WTC11 (cell line): ENCODE measurements around the gene CEP70.

Experiments
- ETV6 ChIP-seq: sonication (generic); formaldehyde crosslinking; IDR thresholded peaks from 2 replicates; pipeline ENCODE4 v1.8.1; 2022; ENCODE audit warnings: mild to moderate bottlenecking, missing genetic modification reagents
- GABPB1 ChIP-seq: sonication (generic); formaldehyde crosslinking; IDR thresholded peaks from 2 replicates; pipeline ENCODE4 v1.8.1; 2023; ENCODE audit warnings: mild to moderate bottlenecking, missing genetic modification reagents
- JUN ChIP-seq: sonication (generic); formaldehyde crosslinking; IDR thresholded peaks from 2 replicates; pipeline ENCODE4 v1.8.0; 2023; ENCODE audit warnings: mild to moderate bottlenecking, missing genetic modification reagents
- NR2C2 ChIP-seq: sonication (generic); formaldehyde crosslinking; IDR thresholded peaks from 2 replicates; pipeline ENCODE4 v1.8.0; 2022; ENCODE audit warnings: mild to moderate bottlenecking, missing genetic modification reagents
- TEAD4 ChIP-seq: sonication (generic); formaldehyde crosslinking; IDR thresholded peaks from 2 replicates; pipeline ENCODE4 v1.8.0; 2022; ENCODE audit warnings: mild to moderate bottlenecking, missing genetic modification reagents
- ZNF671 ChIP-seq: fragments of 250-450 bp; sonication (Bioruptor Pico); IDR thresholded peaks from 2 replicates; pipeline ENCODE4 v1.8.0; 2021; ENCODE audit warnings: mild to moderate bottlenecking
- TF ChIP-seq, protein P1 (sequence below): sonication (generic); formaldehyde crosslinking; conservative IDR thresholded peaks from 2 replicates; pipeline ENCODE4 v1.8.1; 2022; ENCODE audit warnings: mild to moderate bottlenecking, missing genetic modification reagents
- TF ChIP-seq, protein P2 (sequence below): fragments of 200-600 bp; IDR thresholded peaks from 2 replicates; pipeline ENCODE4 v1.8.0; 2022; ENCODE audit warnings: antibody characterized with exemption
- TF ChIP-seq, protein P3 (sequence below): fragments of 250-450 bp; sonication (Bioruptor Pico); IDR thresholded peaks from 2 replicates; pipeline ENCODE4 v1.8.0; 2021; ENCODE audit warnings: mild to moderate bottlenecking
- TF ChIP-seq, protein P4 (sequence below): sonication (generic); formaldehyde crosslinking; IDR thresholded peaks from 2 replicates; pipeline ENCODE4 v1.8.0; 2022; ENCODE audit warnings: missing genetic modification reagents
- TF ChIP-seq, protein P5 (sequence below): sonication (generic); formaldehyde crosslinking; IDR thresholded peaks from 2 replicates; pipeline ENCODE4 v1.8.1; 2023; ENCODE audit warnings: mild to moderate bottlenecking, missing genetic modification reagents, moderate library complexity

DNA sequence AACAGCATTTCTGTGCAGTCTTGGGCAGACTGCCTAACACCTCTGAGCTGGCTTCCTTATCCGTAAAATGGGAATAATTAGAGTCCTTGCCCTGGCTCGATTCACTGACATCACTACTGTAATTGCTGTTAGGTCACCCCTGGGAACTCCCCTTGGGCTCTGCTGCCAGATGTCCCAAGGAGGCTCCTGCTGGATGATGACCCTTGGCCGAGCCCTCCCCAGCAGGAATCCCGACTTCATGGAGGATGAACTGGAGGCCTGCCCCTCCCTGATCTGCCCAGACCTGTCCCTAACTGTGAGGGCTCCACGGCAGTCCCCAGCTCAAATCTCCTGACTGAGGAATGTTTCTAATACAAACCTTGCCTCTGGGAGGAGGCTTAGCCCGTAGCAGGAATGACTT, 141.6 kb downstream of the CEP70 start:
- TF ChIP-seq, protein P1, sequence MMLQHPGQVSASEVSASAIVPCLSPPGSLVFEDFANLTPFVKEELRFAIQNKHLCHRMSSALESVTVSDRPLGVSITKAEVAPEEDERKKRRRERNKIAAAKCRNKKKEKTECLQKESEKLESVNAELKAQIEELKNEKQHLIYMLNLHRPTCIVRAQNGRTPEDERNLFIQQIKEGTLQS = no peak
- TF ChIP-seq, protein P2, sequence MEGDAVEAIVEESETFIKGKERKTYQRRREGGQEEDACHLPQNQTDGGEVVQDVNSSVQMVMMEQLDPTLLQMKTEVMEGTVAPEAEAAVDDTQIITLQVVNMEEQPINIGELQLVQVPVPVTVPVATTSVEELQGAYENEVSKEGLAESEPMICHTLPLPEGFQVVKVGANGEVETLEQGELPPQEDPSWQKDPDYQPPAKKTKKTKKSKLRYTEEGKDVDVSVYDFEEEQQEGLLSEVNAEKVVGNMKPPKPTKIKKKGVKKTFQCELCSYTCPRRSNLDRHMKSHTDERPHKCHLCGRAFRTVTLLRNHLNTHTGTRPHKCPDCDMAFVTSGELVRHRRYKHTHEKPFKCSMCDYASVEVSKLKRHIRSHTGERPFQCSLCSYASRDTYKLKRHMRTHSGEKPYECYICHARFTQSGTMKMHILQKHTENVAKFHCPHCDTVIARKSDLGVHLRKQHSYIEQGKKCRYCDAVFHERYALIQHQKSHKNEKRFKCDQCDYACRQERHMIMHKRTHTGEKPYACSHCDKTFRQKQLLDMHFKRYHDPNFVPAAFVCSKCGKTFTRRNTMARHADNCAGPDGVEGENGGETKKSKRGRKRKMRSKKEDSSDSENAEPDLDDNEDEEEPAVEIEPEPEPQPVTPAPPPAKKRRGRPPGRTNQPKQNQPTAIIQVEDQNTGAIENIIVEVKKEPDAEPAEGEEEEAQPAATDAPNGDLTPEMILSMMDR = no peak
- TF ChIP-seq ZNF671 (CRISPR knock-in tag) (no peak), JUN (no peak), GABPB1 (CRISPR knock-in tag) (no peak), TEAD4 (CRISPR knock-in tag) (no peak), ETV6 (CRISPR knock-in tag) (no peak), NR2C2 (CRISPR knock-in tag) (no peak)
- TF ChIP-seq, protein P3, sequence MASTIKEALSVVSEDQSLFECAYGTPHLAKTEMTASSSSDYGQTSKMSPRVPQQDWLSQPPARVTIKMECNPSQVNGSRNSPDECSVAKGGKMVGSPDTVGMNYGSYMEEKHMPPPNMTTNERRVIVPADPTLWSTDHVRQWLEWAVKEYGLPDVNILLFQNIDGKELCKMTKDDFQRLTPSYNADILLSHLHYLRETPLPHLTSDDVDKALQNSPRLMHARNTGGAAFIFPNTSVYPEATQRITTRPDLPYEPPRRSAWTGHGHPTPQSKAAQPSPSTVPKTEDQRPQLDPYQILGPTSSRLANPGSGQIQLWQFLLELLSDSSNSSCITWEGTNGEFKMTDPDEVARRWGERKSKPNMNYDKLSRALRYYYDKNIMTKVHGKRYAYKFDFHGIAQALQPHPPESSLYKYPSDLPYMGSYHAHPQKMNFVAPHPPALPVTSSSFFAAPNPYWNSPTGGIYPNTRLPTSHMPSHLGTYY (CRISPR knock-in tag) = no peak
- TF ChIP-seq, protein P4, sequence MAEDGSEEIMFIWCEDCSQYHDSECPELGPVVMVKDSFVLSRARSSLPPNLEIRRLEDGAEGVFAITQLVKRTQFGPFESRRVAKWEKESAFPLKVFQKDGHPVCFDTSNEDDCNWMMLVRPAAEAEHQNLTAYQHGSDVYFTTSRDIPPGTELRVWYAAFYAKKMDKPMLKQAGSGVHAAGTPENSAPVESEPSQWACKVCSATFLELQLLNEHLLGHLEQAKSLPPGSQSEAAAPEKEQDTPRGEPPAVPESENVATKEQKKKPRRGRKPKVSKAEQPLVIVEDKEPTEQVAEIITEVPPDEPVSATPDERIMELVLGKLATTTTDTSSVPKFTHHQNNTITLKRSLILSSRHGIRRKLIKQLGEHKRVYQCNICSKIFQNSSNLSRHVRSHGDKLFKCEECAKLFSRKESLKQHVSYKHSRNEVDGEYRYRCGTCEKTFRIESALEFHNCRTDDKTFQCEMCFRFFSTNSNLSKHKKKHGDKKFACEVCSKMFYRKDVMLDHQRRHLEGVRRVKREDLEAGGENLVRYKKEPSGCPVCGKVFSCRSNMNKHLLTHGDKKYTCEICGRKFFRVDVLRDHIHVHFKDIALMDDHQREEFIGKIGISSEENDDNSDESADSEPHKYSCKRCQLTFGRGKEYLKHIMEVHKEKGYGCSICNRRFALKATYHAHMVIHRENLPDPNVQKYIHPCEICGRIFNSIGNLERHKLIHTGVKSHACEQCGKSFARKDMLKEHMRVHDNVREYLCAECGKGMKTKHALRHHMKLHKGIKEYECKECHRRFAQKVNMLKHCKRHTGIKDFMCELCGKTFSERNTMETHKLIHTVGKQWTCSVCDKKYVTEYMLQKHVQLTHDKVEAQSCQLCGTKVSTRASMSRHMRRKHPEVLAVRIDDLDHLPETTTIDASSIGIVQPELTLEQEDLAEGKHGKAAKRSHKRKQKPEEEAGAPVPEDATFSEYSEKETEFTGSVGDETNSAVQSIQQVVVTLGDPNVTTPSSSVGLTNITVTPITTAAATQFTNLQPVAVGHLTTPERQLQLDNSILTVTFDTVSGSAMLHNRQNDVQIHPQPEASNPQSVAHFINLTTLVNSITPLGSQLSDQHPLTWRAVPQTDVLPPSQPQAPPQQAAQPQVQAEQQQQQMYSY = no peak
- TF ChIP-seq, protein P5, sequence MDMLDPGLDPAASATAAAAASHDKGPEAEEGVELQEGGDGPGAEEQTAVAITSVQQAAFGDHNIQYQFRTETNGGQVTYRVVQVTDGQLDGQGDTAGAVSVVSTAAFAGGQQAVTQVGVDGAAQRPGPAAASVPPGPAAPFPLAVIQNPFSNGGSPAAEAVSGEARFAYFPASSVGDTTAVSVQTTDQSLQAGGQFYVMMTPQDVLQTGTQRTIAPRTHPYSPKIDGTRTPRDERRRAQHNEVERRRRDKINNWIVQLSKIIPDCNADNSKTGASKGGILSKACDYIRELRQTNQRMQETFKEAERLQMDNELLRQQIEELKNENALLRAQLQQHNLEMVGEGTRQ (CRISPR knock-in tag) = no peak
